ENCODE data around the gene FBXW2. TPM values are rescaled to one million over a fixed set of nuclear protein-coding genes. Genes with fewer than 3 reads are reported as not detected.

The FBXW2 gene
- total and polyA plus RNA-seq, 5 donors, result 13.9 to 52.5 (median 46.2) TPM

DNA sequence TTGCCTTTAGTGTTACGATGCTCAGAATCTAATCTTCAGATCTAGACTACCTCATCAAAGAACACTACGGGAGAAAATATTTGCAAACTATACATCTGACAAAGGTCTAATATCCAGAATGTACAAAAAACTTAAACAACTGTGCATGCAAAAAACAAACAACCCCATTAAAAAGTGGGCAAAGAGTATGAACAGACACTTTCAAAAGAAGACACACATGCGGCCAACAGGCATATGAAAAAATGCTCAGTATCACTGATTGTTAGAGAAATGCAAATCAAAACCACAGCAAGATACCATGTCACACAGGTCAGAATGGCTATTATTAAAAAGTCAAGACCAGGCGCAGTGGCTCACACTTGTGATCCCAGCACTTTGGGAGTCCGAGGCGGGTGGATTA is 47.9 kb downstream of the FBXW2 start:
- no peak overlapping the region for H3K27ac ChIP-seq (ENCODE audit: low read length)
- no peaks in the 10 kb centered on the region for H3K9me3 ChIP-seq (ENCODE audit: control insufficient read depth, low read length)
- H3K4me1 ChIP-seq (ENCODE audit: control insufficient read depth, insufficient read depth, low read length), result no peaks in the 10 kb centered on the region
- WGBS, result 93% methylated on average over 6 of the region's 6 CpGs
- DNase-seq (no peak), ATAC-seq (no peak)
- intact Hi-C loops (cut with DNase I), result no loop called here
- no peak overlapping the region for H3K4me3 ChIP-seq (ENCODE audit: low read length)
- H3K27me3 ChIP-seq (ENCODE audit: control insufficient read depth, insufficient read depth), result no peaks in the 10 kb centered on the region

- H3K4me1 ChIP-seq (ENCODE audit: control insufficient read depth, insufficient read depth, low read length), result no peaks in the 10 kb centered on the region
- H3K27me3 ChIP-seq (ENCODE audit: control insufficient read depth, insufficient read depth), result no peaks in the 10 kb centered on the region
- 90% methylated on average over 6 of the region's 6 CpGs for WGBS
- no peak overlapping the region for H3K4me3 ChIP-seq (ENCODE audit: low read length)
- ATAC-seq (peak; percentile 61 to 64), DNase-seq (no peak)
- no peaks in the 10 kb centered on the region for H3K9me3 ChIP-seq (ENCODE audit: control insufficient read depth, low read length)
- intact Hi-C loops (cut with DNase I), result no loop called here
- H3K27ac ChIP-seq (ENCODE audit: low read length), result no peak overlapping the region
Observed at GRCh38 chr9:120742951-120743416, 50.2 kb downstream of the FBXW2 start.

DNA sequence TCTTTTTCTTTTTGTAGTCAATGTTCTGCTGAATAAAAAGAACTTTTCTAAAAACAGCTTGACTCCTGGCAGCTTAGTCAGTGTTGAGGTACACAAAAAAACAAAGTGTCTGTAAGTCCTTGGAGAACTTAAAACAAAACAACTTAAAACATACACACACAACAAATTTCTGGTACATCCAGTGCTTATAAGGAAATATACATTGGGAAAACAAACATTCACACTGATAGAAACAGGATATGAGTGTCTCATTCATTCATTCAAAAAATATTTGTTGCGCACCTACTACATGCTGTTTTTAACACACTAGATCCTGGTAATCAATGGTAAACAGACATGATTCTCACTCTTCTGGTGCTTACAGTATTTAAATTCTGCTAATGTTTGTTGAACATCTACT is 51.5 kb downstream of the FBXW2 start:
- Histone ChIP-seq H3K4me3 (ENCODE audit: low read length) (no peak overlapping the region), H3K4me1 (ENCODE audit: control insufficient read depth, insufficient read depth, low read length) (no peaks in the 10 kb centered on the region), H3K9me3 (ENCODE audit: control insufficient read depth, low read length) (no peaks in the 10 kb centered on the region), H3K27ac (ENCODE audit: low read length) (no peak overlapping the region), H3K27me3 (ENCODE audit: control insufficient read depth, insufficient read depth) (no peaks in the 10 kb centered on the region)
- WGBS, result 92% methylated on average over 1 of the region's 1 CpG
- no peak for ATAC-seq
- DNase-seq, result no peak
- intact Hi-C loops (cut with DNase I), result no loop called here

DNA sequence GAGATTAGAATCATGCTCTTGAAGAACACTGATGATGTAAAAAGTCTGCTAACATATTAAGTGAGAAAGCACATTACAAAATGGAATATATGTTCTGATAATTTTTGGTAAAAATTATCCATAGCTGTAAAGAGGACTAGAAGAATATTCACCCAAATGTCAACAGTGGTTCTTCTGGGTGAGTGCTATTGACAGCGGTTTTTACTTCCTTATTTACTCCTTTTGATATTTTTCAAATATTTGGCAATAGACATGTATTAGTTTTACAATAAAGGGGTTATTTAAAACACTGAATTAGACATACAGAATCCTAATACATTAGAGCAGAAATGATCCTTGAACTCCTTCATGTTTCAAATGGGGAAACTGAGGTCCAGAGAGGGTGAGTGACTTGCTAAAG is 52.0 kb downstream of the FBXW2 start:
- 80% methylated on average over 1 of the region's 1 CpG for WGBS
- no peak overlapping the region for H3K4me3 ChIP-seq (ENCODE audit: low read length)
- DNase-seq (no peak), ATAC-seq (no peak)
- H3K9me3 ChIP-seq (ENCODE audit: control insufficient read depth, low read length), result no peaks in the 10 kb centered on the region
- H3K27ac ChIP-seq (ENCODE audit: low read length), result no peak overlapping the region
- H3K4me1 ChIP-seq (ENCODE audit: control insufficient read depth, insufficient read depth, low read length), result no peaks in the 10 kb centered on the region
- intact Hi-C loops (cut with DNase I), result no loop called here
- no peaks in the 10 kb centered on the region for H3K27me3 ChIP-seq (ENCODE audit: control insufficient read depth, insufficient read depth)

DNA sequence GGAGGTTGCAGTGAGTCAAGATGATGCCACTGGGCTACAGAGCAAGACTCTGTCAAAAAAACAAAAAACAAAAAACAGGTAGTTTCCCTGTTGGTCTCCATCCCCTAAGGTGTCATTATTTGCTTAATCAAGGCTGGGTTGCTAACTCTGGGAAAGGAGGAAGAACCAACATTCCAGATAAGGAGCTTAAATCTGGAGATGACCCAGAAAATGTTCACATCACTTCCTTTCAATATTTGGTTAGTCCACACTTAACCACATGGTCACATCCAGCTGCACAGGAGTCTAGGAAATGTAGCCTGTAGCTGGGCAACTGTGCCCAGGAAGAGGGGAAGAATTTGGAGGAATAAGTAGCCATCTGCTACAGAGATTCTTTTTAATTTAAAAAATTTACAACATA is 53.1 kb downstream of the FBXW2 start:
- H3K27me3 ChIP-seq (ENCODE audit: control insufficient read depth, insufficient read depth), result no peaks in the 10 kb centered on the region
- ATAC-seq (peak in 1 of 2 donors; percentile 22), DNase-seq (no peak)
- H3K9me3 ChIP-seq (ENCODE audit: control insufficient read depth, low read length), result no peaks in the 10 kb centered on the region
- no peak overlapping the region for H3K4me3 ChIP-seq (ENCODE audit: low read length)
- no peak overlapping the region for H3K27ac ChIP-seq (ENCODE audit: low read length)
- H3K4me1 ChIP-seq (ENCODE audit: control insufficient read depth, insufficient read depth, low read length), result no peaks in the 10 kb centered on the region
- intact Hi-C loops (cut with DNase I), result no loop called here

DNA sequence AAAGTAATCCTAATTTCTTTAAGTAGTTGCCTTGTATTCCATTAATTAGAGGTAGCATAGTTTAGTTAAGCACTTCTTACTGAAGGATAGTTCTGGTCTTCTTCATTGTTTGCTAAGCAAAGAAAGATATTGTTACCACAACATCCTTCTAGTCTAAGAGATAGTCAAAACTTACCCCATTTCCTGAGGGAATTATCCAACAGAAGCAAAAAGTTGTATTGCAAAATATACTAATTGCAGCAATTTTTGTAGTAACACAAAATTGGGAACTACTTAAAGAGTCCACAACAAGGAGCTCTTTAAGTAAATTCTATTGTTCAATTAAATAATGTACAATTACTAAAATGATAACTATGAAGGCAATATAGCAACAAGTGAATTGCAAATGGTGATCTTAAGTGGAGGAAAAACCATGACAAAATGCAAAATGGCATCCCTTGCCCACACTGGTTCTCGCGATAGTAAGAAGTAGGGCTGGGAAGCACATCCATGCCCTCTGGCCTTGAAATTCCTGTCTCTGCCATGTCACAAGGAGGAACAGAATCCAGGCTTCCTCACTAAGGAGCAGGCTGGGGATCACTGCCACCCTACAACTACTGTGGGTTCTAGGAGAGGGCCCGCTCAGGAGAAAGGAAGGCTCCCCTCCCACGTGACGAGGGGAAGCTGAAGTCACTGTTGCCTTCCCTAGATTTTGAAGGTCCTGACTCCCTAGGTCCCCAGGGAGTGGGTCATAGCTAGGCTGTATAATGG is 55.6 kb downstream of the FBXW2 start:
- ATAC-seq (no peak), DNase-seq (no peak)
- H3K4me3 ChIP-seq (ENCODE audit: low read length), result no peak overlapping the region
- intact Hi-C loops (cut with DNase I), result no loop called here
- H3K27me3 ChIP-seq (ENCODE audit: control insufficient read depth, insufficient read depth), result no peaks in the 10 kb centered on the region
- 93% methylated on average over 5 of the region's 5 CpGs for WGBS
- peaks cover 2% of the 10 kb centered on the region for H3K4me1 ChIP-seq (ENCODE audit: control insufficient read depth, insufficient read depth, low read length)
- no peak overlapping the region for H3K27ac ChIP-seq (ENCODE audit: low read length)
- H3K9me3 ChIP-seq (ENCODE audit: control insufficient read depth, low read length), result no peaks in the 10 kb centered on the region

DNA sequence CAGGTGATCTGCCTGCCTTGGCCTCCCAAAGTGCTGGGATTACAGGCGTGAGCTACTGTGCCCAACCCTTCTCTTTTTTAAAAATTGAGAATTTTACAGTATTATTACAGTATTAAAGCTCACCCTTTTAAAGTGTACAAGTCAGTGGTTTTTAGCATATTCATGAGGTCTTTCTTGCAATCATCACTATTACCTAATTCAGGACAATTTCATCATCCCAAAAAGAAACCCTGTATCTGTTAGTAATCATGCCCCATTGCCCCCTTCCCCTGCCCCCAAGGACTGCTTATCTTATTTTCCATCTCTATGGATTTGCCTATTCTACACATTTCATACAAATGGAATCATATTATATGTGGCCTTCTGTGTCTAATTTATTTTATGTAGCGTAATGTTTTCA is 56.3 kb downstream of the FBXW2 start:
- H3K9me3 ChIP-seq (ENCODE audit: control insufficient read depth, low read length), result no peaks in the 10 kb centered on the region
- H3K4me3 ChIP-seq (ENCODE audit: low read length), result no peak overlapping the region
- WGBS, result 93% methylated on average over 2 of the region's 2 CpGs
- peaks cover 2% of the 10 kb centered on the region for H3K4me1 ChIP-seq (ENCODE audit: control insufficient read depth, insufficient read depth, low read length)
- DNase-seq (no peak), ATAC-seq (no peak)
- H3K27ac ChIP-seq (ENCODE audit: low read length), result no peak overlapping the region
- H3K27me3 ChIP-seq (ENCODE audit: control insufficient read depth, insufficient read depth), result no peaks in the 10 kb centered on the region
- intact Hi-C loops (cut with DNase I), result no loop called here

DNA sequence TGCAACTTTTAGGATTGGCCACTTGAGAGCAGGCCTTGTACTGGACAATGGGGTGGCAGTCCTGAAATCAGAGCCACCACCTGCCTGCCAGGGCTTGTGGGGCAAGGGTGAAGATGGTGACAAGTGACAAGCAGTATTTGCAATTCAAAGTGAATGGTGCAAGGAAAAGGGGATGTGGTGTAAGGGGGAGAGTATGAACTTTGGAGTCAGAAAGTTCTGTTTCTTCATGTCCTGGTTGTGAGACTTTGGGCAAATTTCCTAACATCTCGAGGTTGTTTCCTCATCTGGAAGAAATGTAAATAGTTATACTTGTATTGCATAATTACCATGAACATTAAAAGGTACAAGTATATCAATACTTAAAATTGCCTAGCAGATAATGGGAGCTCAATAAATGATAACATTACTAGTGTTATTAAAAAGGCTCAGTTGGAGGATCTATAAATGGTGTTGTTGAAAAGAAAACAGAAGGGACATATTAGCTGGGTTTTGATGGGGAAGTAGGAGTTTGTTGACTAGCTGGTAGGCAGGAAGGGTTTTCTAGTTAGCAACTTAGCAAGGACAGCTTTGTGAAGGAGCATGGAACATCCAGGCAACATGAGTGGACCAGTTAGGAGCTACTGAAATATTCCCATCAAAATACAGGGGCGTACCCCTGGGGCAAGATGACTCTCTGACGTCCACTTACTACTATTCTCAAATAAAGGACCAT is 57.6 kb downstream of the FBXW2 start:
- no peaks in the 10 kb centered on the region for H3K27me3 ChIP-seq (ENCODE audit: control insufficient read depth, insufficient read depth)
- intact Hi-C loops (cut with DNase I), result no loop called here
- DNase-seq (no peak), ATAC-seq (peak in 1 of 2 donors; percentile 37)
- 71% methylated on average over 3 of the region's 3 CpGs for WGBS
- peaks cover 4% of the 10 kb centered on the region for H3K4me1 ChIP-seq (ENCODE audit: control insufficient read depth, insufficient read depth, low read length)
- H3K27ac ChIP-seq (ENCODE audit: low read length), result peak overlapping the region; percentile 6
- H3K4me3 ChIP-seq (ENCODE audit: low read length), result no peak overlapping the region
- H3K9me3 ChIP-seq (ENCODE audit: control insufficient read depth, low read length), result no peaks in the 10 kb centered on the region

DNA sequence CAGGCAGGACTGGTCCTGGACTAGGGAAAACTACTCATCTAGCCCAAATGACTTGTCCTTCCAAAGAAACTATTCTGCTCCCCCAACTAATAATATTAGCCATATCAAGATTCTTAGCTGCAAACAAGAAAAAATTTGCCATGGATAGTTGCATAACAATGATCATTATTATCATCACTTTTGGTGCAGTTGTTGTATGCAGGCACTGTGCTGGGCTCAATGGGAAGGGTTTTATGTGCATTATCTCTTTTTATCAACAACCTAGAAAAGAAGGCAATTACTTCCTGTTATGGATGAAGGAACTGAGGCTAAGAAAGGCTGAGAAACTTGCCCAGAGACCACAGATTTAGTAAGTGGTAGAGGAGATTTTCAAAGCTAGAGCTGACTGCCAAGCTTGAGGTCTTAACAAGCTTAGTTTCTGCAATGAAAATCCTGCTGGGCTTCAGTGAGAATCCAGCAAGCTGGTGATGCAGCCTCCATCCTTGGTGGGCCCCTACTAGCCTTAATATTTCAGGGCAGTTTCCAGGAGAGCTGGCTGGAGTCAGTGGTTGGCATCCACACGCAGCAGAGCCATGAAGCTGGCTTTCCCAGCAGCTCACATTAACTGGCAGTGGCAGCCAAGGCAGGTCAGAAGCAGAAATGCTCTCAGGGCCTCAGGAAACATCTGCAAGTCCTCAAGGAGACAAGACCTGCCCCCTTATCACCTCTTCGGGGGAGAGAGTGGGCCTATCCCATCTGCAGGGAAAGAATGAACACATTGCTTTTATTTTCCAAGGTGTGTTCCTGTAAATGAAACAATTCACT is 58.4 kb downstream of the FBXW2 start:
- intact Hi-C loops (cut with DNase I), result no loop called here
- ATAC-seq, result peak in 1 of 2 donors; percentile 33

GRCh38 chr9:120733190-120733589 is 60.0 kb downstream of the FBXW2 start:
- Histone ChIP-seq H3K4me1 (ENCODE audit: control insufficient read depth, insufficient read depth, low read length) (peaks cover 4% of the 10 kb centered on the region), H3K4me3 (ENCODE audit: low read length) (no peak overlapping the region), H3K9me3 (ENCODE audit: control insufficient read depth, low read length) (no peaks in the 10 kb centered on the region), H3K27me3 (ENCODE audit: control insufficient read depth, insufficient read depth) (no peaks in the 10 kb centered on the region), H3K27ac (ENCODE audit: low read length) (no peak overlapping the region)
- WGBS, result 55% methylated on average over 5 of the region's 5 CpGs
- peak; percentile 84 to 91 for ATAC-seq
- intact Hi-C loops (cut with DNase I), result no loop called here
- DNase-seq, result peak; percentile 70 to 85 (median 73)

More for the DNA sequence above, 58.4 kb downstream of the FBXW2 start:
- no peaks in the 10 kb centered on the region for H3K9me3 ChIP-seq (ENCODE audit: control insufficient read depth, low read length)
- peaks cover 4% of the 10 kb centered on the region for H3K4me1 ChIP-seq (ENCODE audit: control insufficient read depth, insufficient read depth, low read length)
- H3K27ac ChIP-seq (ENCODE audit: low read length), result peak overlapping the region; percentile 6
- H3K27me3 ChIP-seq (ENCODE audit: control insufficient read depth, insufficient read depth), result no peaks in the 10 kb centered on the region
- no peak overlapping the region for H3K4me3 ChIP-seq (ENCODE audit: low read length)
- 35% methylated on average over 2 of the region's 2 CpGs for WGBS
- no peak for DNase-seq

All from right cardiac atrium (tissue), 5 donors.